ENCODE data around the gene MAP4K3.
"Not testable (repeated sequence)": the region's sequence is repeated elsewhere in the genome, so short reads cannot be mapped to it uniquely, and the experiment has no call there.

The MAP4K3 gene

GRCh38 chr2:39408351-39409136 is 28.5 kb downstream of the MAP4K3 start:
- no peak for DNase-seq (ENCODE audit: low read depth)

GRCh38 chr2:39407516-39408296 is 29.4 kb downstream of the MAP4K3 start:
- DNase-seq (ENCODE audit: low read depth) = no peak

- DNase-seq (ENCODE audit: low read depth) = no peak
Measured at GRCh38 chr2:39405364-39405763, 31.7 kb downstream of the MAP4K3 start.

GRCh38 chr2:39403311-39403710 is 33.8 kb downstream of the MAP4K3 start:
- DNase-seq (ENCODE audit: low read depth) = no peak

GRCh38 chr2:39401319-39401718 is 35.8 kb downstream of the MAP4K3 start:
- no peak for DNase-seq (ENCODE audit: low read depth)

GRCh38 chr2:39399570-39399969 is 37.5 kb downstream of the MAP4K3 start:
- no peak for DNase-seq (ENCODE audit: low read depth)

GRCh38 chr2:39395313-39395712 is 41.8 kb downstream of the MAP4K3 start:
- no peak for DNase-seq (ENCODE audit: low read depth)

GRCh38 chr2:39394516-39394961 is 42.5 kb downstream of the MAP4K3 start:
- peak; percentile 28 for DNase-seq (ENCODE audit: low read depth)

- no peak for DNase-seq (ENCODE audit: low read depth)
Measured at GRCh38 chr2:39392672-39393071, 44.4 kb downstream of the MAP4K3 start.

- no peak for DNase-seq (ENCODE audit: low read depth)
Measured at GRCh38 chr2:39390216-39390615, 46.9 kb downstream of the MAP4K3 start.

- DNase-seq (ENCODE audit: low read depth) = no peak
Measured at GRCh38 chr2:39386064-39386463, 51.0 kb downstream of the MAP4K3 start.

- DNase-seq (ENCODE audit: low read depth) = no peak
Measured at GRCh38 chr2:39385172-39385571, 51.9 kb downstream of the MAP4K3 start.

GRCh38 chr2:39384071-39384470 is 53.0 kb downstream of the MAP4K3 start:
- not testable (repeated sequence) for DNase-seq (ENCODE audit: low read depth)

GRCh38 chr2:39383146-39383545 is 53.9 kb downstream of the MAP4K3 start:
- DNase-seq (ENCODE audit: low read depth) = no peak

- DNase-seq (ENCODE audit: low read depth) = no peak
Measured at GRCh38 chr2:39381653-39382052, 55.4 kb downstream of the MAP4K3 start.

GRCh38 chr2:39380525-39381150 is 56.4 kb downstream of the MAP4K3 start:
- DNase-seq (ENCODE audit: low read depth) = peak; percentile 25

- peak; percentile 75 for DNase-seq (ENCODE audit: low read depth)
Measured at GRCh38 chr2:39379643-39380524, 57.2 kb downstream of the MAP4K3 start.

GRCh38 chr2:39378968-39379367 is 58.1 kb downstream of the MAP4K3 start:
- DNase-seq (ENCODE audit: low read depth) = no peak

- DNase-seq (ENCODE audit: low read depth) = no peak
Measured at GRCh38 chr2:39377226-39377939, 59.7 kb downstream of the MAP4K3 start.

GRCh38 chr2:39375917-39376316 is 61.2 kb downstream of the MAP4K3 start:
- no peak for DNase-seq (ENCODE audit: low read depth)

- DNase-seq (ENCODE audit: low read depth) = no peak
Measured at GRCh38 chr2:39373181-39373802, 63.8 kb downstream of the MAP4K3 start.
